Measurements from ENCODE around the gene TMEM38B. TPM values are rescaled to one million over a fixed set of nuclear protein-coding genes. Genes with fewer than 3 reads are reported as not detected.
"Not testable (repeated sequence)": the region's sequence is repeated elsewhere in the genome, so short reads cannot be mapped to it uniquely, and the experiment has no call there.

The TMEM38B gene
- total RNA-seq, 2 experiments from 2014 or later, result 16.7 to 18.3 TPM

DNA sequence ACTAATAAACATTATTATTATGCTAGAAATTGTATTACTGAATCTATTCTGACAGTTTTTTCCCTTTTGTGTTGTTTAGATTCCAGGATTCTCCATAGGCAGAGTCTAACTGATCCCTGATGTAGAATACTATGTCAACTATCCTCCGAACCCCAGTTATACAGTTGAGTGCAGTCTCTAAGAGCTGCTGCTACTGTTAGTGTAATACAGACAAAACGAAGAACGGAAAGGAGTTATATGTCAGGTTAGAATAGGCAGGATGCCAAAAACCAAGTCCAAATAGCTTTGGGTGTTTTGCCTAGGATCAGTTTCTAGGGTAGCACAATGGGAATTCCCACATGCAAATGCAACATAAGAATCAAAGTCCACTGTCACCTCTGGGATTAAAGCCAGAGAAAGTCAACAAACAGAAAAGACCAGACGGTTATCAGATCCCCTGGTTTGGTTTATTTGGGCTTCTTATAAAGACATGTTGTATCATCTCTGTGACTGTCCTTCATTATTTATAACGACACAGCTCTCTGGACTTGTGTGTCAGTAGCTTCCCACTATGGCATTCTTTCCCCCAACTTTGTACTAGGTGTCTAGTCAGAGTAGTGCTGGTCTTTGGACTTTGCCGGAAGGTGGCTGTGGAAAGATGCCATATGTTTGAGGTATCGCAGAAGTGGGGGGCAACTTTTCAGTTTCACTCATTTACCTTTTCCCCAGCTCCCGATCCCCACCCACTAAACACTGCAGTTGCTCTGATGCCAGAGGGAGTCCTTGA is 14.9 kb upstream of the TMEM38B start:
- ChIA-PET POLR2A (no interaction called here), CTCF (no interaction called here)

DNA sequence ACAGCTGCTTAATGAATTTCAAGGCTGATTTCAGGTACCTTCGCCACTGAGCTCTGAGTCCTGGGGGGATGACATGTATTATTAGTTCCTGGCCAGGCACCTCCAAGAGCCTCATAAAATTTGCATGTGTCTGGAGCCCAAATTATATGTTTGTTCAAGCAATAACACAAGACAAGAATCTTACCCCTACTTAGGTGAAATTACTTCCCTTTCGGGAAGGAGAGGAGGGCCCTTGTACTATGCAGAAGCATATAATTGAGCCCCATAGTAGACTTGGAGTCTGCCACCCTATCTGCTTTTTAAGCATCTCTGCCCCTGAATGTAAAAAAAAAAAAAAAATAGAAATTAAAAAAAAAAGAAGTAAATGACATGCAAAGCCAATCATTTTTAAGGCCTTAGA is 13.0 kb upstream of the TMEM38B start:
- ChIA-PET CTCF (interaction anchor here (0.9 kb wide), 1 partner anchor 36 kb away, joined by 3 read pairs; no protein-coding TSS in a partner anchor), POLR2A (no interaction called here)

DNA sequence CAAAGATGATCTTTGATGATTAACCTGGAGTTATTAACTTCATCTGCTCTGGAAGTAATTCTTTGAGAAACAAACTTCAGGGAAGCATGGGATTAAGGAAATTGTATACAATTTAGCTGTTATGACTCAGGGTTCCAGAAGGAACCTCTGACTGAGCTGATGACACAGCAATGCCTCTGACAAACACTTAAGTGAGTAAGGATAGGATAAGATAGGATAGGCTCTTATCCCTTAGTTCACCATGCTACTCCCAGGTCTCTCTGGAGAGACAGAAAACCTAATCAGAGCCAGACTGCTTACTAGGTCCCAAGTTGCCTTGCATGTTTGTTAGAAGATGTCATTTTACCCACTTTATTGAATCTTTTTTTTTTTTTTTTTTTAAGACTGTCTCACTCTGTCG is 12.6 kb upstream of the TMEM38B start:
- CTCF ChIA-PET, result interaction anchor here (0.9 kb wide), 1 partner anchor 37 kb away, joined by 3 read pairs; no protein-coding TSS in a partner anchor
- POLR2A ChIA-PET, result no interaction called here

DNA sequence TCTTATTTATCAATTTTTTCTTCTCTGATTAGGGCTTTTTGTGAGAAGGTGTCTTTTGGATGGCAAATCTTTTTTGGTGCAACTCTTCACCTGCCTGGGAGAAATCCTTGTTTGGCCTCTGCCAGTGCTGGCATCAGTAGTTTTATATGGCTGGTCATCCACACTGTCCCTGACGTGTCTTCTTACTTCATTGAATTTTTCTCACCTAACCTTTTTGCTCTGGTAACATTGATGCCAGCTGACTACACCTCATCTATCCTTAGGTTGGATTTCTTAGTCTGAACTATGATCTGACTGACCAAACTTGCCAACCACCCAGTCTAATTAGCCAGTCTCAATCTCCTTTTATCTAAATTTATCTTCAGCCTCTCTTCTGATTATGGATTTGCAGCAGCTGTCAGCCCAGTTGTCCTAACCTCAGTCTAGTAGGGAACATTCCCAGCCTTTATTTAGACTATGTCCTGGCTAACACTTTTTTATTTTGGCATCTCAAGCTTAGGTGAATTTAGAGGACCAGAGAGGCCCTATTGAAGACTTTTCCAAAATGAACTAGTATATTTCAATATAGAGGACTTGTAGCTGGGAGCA is 10.6 kb upstream of the TMEM38B start:
- ChIA-PET POLR2A (no interaction called here), CTCF (no interaction called here)

DNA sequence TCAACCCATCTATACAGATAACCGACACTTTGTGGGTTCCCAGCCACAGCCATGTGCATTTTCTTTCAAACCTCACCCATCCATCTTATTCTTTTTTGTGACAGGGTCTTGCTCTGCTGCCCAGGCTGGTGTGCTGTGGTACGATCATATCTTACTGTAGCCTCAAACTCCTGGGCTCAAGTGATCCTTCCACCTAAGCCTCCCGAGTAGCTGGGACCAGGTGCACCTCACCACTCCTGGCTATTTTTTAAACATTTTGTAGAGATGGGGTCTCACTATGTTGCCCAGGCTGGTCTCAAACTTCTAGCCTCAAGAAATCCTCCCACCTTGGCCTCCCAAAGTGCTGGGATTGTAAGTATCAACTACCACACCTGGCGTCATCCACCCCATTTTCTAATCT is 7.4 kb upstream of the TMEM38B start:
- ChIA-PET POLR2A (no interaction called here), CTCF (no interaction called here)

DNA sequence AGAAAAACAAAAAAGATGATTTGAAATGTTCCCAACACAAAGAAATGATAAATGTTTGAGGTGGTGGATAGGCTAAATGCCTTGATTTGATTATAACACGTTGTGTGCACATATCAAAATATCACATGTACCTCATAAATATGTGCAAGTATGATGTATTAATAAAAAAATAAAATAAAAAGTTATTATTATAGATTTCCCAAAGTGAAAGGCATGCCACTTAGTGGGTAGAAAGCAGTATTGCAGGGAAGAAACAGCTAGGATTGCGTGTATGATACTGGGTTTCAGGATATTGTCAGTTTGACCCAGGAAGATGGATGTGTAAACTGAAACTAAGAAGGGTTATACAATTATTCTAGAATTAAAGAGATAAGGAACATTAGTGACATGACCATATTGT is 3.6 kb upstream of the TMEM38B start:
- POLR2A ChIA-PET, result no interaction called here
- CTCF ChIA-PET, result interaction anchor here (1.0 kb wide), 1 partner anchor 243 kb away, joined by 3 read pairs; no protein-coding TSS in a partner anchor

DNA sequence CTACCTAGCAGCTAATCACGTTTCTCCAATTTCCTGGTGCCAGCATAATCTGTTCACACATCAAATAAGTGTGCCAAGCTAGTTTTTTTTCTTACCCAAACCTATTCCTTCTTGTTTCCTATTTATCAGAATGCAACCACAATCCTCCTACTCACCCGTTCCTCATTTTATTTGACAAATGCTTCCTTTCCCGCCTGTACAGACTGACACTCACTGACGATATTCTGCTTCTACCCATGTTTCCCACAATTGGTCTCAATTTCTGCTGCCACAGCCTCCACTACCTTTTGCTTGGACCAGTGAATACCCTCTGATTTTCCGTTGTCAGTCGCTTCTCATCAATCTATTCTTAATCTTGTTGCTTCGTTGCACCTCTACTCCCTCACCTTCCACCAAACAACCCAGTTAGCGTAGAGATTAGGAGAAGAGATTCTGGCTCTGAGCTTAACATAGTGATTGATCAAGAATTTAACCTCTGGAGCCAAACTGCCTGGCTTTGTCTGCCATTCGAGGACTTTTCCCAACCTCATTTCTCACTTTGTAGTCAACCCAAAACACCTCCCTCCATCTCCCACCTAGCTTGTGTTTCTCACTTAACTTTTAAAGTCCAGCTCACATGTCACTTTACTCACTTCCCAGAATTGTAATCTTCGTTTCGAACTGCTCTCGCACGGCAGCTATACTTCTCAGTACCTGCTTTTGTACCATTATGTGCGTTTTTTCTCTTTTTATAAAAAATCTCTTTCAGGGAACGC is 729 bp upstream of the TMEM38B start:
- CTCF ChIA-PET, result no interaction called here
- POLR2A ChIA-PET, result interaction anchor here (0.6 kb wide), 1 partner anchor 246 kb away, joined by 20 read pairs; no protein-coding TSS in a partner anchor

DNA sequence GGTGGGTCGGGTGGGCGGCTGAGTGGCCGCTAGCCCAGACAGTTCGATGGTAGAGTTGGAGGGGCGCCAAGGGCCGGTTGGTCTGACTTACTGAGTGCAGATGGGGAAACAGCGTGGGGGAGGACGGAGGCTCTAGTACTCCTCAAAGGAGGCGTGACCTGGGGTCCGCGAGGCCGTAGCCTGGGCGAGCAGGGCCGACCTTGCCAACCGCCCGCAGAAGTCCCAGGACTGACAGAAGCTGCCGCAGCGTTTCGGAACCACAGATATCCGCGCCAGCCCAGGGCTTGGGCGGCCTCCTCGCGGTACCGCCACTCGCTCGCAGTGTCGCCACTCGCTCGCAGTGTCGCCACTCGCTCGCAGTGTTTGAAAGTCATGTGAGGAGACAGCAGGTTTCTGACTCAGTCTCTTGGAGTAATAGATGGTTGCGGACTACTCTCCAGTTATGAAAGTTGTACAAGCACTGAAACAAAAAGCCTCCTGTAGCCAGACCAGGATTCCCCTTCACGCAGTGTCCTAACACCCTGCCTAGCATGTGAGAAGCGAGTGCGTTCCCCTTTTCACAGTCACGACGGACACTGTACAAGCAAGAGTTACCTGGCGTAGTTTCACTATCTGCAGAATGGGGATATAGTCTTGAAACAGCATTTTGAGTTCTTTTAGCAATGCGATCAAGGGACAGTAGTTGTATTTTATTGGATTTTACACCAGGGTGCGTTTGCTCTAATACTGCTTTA is 674 bp downstream of the TMEM38B start:
- POLR2A ChIA-PET, result no interaction called here
- CTCF ChIA-PET, result no interaction called here

DNA sequence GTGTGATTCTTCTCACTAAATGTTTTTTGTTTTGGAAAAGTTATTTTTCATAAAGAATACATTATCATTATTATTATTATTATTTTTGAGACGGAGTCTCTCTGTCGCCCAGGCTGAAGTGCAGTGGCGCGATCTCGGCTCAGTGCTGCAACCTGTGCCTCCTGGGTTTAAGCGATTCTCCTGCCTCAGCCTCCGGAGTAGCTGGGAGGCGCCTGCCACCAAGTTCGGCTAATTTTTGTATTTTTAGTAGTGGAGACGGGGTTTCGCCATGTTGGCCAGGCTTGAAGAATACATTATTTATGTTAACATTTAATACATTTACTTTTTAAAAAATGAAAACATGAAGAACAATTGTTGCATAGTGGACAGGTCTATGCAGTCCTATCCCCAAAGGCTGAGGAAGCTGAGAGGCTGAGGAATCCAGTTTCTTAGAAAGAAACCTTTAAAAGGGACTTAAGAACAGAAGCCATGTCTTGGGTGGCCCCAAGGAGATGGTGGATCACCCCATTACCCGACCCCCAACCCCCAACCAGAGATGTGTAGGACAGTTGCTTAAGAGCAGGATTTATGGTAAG is 2.0 kb downstream of the TMEM38B start:
- ChIA-PET CTCF (no interaction called here), POLR2A (no interaction called here)

DNA sequence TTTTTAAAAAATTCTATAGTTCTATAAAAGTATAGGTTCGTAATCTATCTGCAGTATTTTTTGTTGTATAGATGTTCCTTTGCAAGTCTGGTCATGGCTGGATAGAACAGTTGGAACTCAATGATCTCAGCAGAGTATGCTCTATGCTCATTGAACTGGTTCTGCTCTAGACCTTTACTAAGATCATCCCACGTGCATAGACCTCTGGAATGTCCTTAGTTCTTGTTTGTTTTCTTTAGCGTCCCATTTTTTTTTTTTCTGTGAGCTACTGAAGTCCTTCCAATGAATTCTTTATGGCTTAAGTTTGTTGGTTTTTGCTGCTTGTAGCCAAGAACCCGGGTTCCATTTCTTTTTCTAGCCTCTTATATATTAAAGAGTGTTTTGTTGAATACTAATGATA is 3.5 kb downstream of the TMEM38B start:
- ChIA-PET POLR2A (no interaction called here), CTCF (no interaction called here)

DNA sequence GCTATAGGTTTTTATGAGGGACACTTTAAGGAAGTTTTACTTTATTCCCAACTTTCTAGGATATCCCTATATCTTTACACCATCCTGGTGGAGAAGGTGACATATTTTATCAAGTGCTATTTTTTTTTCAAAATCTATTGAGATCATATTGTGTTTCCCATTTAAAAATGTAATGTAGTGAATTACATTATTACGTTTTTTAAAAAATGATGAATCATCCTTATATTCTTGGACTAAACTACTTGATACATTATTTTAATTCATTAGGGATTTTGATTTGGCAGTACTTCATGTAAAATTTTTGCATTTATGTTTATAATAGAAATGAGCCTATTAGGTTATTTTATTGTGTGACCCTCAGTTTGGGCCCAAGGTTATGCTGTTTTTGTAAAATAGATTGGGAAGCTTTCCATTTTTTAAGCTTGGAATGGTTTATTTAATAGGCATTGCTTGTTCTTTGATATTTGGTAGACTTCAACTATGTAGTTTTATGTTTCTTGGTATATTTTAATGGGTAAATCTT is 4.1 kb downstream of the TMEM38B start:
- ChIA-PET POLR2A (no interaction called here), CTCF (no interaction called here)

DNA sequence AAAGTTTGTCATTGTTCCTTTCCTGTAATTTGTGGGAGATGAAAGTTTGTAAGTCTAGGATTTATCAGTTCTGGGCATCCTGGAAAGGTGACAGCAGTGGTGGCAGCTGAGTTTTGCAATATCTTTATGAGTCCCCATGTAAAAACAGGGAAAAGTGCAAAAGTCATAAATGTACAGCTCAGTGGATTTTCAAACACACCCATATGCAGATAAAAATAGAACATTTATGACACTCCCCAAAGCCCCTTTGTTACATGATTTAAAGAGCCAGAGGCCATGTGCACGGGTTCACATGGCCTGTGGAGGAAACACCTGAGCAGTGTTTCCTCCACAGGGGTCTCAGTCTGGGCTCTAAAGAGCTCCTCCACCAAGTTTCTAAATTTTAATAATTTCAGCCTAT is 6.3 kb downstream of the TMEM38B start:
- POLR2A ChIA-PET, result no interaction called here
- CTCF ChIA-PET, result no interaction called here

DNA sequence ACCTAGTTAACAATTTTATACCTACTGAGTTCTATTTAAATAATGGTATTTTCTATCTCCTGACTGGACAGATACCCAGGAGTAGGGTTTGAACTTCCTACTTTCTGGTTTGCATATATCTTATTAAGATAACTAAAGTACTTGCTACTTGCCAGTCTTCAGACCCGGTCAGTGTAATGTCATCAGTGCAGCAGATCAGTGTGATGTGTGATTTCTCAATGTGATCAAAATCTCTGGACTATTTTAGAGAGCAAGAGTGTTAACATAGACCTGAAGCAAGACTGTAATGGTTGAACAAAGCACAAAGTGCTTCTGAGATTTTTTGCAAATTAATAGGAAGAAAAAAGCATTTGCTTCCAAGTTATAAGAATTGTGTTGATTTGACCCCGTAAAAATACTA is 6.8 kb downstream of the TMEM38B start:
- CTCF ChIA-PET, result no interaction called here
- POLR2A ChIA-PET, result no interaction called here

DNA sequence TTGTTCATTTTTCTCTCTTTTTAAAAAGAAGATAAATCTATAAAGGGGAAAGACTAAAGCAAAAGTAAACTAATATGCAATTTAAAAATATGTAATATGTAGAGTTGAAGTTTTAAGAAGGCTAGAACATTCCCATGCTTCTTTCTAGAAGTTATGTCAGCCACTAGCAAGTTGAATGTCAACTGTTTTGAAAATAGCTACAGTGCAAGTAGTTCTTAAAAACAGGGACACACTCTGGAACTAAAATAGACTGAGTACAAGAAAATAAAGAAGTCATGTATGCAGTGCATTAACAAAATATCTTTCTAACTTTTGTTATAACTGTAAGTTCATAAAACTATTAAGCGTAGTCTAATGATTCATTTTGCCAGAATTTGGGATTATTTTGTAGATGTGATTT is 7.9 kb downstream of the TMEM38B start:
- POLR2A ChIA-PET, result no interaction called here
- CTCF ChIA-PET, result interaction anchor here (0.6 kb wide), 1 partner anchor 17 kb away, joined by 5 read pairs; no protein-coding TSS in a partner anchor

DNA sequence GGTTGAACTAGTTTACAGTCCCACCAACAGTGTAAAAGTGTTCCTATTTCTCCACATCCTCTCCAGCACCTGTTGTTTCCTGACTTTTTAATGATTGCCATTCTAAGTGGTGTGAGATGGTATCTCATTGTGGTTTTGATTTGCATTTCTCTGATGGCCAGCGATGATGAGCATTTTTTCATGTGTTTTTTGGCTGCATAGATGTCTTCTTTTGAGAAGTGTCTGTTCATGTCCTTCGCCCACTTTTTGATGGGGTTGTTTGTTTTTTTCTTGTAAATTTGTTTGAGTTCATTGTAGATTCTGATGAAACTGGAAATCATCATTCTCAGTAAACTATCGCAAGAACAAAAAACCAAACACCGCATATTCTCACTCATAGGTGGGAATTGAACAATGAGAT is 9.3 kb downstream of the TMEM38B start:
- CTCF ChIA-PET, POLR2A ChIA-PET: not testable (repeated sequence)

DNA sequence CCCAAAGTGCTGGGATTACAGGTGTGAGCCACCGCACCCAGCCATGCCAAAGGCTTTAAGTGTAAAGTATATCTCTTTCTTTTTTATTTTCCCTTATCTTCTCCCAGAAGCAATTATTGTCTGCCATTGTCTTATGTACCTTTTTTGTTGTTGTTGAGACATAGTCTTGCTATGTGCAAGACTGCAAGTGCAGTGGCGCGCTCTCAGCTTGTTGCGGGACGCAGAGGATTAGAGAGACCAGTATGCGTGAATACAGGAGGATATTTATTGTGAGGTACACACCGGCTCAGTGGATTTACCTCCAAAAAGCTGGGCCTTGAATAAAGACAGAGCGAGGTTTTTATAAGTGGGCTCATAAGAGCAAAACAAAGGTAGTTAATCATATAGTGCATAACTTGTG is 11.8 kb downstream of the TMEM38B start:
- CTCF ChIA-PET, result no interaction called here
- POLR2A ChIA-PET, result no interaction called here

DNA sequence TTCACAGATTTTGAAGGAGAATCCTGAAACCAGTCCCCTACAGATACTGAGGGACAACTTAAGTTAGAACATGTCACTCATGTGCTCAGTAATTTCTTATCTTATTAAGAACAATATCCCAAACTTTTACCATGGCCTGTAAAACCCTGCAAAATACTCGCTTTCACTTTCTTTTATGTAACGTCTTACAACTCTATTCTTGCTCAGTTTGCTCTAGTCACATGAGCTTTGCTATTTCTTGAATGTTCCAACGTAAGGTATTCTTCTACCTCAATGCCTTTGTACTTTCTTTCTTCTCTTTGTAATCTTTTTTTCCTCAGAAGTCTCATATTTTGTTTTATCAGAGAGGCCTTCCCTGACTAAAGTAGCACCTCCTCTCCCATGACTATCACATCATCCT is 14.1 kb downstream of the TMEM38B start:
- CTCF ChIA-PET, result no interaction called here

DNA sequence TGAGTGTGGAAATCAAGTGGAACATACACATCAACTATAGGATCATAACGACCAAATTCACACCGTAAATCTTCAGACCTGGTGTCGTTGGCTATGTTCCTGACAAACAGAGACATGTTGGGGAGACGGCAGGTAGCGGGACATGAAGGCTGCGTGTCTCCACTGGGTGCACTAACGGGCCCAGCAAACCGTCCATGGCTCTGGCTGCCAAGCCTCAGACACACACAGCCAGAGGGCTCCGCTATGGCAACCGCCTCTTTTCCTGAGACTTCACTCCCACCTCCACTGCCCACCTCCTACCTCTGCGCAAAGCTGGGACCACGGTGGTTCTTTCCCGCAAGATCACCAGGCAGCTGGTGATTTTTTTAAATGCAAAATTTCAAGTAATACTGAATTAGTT is 16.3 kb downstream of the TMEM38B start:
- POLR2A ChIA-PET, result no interaction called here
- CTCF ChIA-PET, result no interaction called here

More for the DNA sequence above, 14.1 kb downstream of the TMEM38B start:
- POLR2A ChIA-PET, result no interaction called here

DNA sequence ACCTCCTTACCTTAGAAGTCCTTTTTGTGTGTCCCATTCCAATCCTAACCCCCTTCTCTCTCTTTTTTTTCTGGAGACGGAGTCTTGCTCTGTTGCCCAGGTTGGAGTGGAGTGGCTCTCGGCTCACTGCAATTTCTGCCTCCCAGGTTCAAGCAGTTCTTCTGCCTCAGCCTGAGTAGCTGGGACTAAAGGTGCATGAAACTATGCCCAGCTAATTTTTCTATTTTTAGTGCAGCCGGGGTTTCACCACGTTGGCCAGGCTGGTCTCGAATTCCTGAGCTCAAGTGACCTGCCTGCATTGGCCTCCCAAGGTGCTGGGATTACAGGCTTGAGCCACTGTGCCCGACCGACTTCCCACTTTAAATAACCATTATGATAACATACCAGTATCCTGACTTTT is 17.5 kb downstream of the TMEM38B start:
- ChIA-PET POLR2A (no interaction called here), CTCF (no interaction called here)

DNA sequence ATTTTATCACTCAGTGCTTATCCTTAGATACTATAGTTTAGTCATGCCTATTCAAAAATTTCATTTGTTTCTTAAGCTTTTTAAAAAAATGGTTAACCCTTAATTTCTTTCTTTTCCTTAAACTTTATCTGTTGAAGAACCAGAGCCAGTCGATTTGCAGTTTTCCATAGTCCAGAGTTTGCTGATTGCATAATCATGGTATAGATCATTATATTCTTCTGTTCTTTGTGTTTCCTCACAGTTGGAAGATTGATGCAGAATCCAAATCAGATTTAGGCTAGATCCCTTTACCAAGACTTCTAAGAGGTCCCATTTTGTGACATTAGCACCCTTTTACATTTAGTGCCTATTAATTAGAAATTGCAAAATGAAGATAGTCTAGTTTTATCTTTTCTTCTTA is 18.0 kb downstream of the TMEM38B start:
- CTCF ChIA-PET, result no interaction called here
- POLR2A ChIA-PET, result no interaction called here

Data from activated CD8-positive, alpha-beta memory T cell treated with anti-CD3 and anti-CD28 coated beads for 36 hours (primary cell).